Osteoblast (primary cell): ENCODE measurements around the gene NRF1. TPM values are rescaled to one million over a fixed set of nuclear protein-coding genes. Genes with fewer than 3 reads are reported as not detected.

Experiments
- DNase-seq: peaks from one replicate; pipeline ENCODE4 v3.0.0; 2011; ENCODE audit warnings: low spot score, mixed read lengths; ENCODE audit not compliant: insufficient read length; ENCODE audit errors: missing footprints
- H2AFZ ChIP-seq: 2 replicates; pipeline ENCODE4 v1.6.0; 2011; ENCODE audit warnings: mild to moderate bottlenecking, low read length
- H3K27ac ChIP-seq: 2 replicates; pipeline ENCODE4 v1.5.1; 2011; ENCODE audit warnings: mild to moderate bottlenecking, low read depth, low read length, moderate library complexity
- H3K27me3 ChIP-seq: 2 replicates; pipeline ENCODE4 v1.6.0; 2012; ENCODE audit warnings: mild to moderate bottlenecking, control low read depth, inconsistent platforms, low read length, moderate library complexity; ENCODE audit not compliant: insufficient read depth
- H3K36me3 ChIP-seq: 2 replicates; pipeline ENCODE4 v1.5.1; 2011; ENCODE audit warnings: mild to moderate bottlenecking, low read length, control low read depth, moderate library complexity; ENCODE audit not compliant: insufficient read depth
- H3K4me1 ChIP-seq: 2 replicates; pipeline ENCODE4 v1.5.1; 2011; ENCODE audit warnings: mild to moderate bottlenecking, low read length, control low read depth, moderate library complexity; ENCODE audit not compliant: insufficient read depth
- H3K4me2 ChIP-seq: 2 replicates; pipeline ENCODE4 v1.6.0; 2011; ENCODE audit warnings: mild to moderate bottlenecking, low read length; ENCODE audit not compliant: insufficient read depth
- H3K4me3 ChIP-seq: fragments of 200-600 bp; sonication (generic); 3 replicates; pipeline ENCODE4 v1.5.1; 2012; ENCODE audit warnings: mild to moderate bottlenecking, low read length, inconsistent platforms; ENCODE audit not compliant: insufficient read depth
- H3K79me2 ChIP-seq: 2 replicates; pipeline ENCODE4 v1.6.0; 2012; ENCODE audit warnings: mild to moderate bottlenecking, low read length, control low read depth, inconsistent platforms; ENCODE audit not compliant: insufficient read depth
- H3K9me3 ChIP-seq: 2 replicates; pipeline ENCODE4 v1.5.1; 2011; ENCODE audit warnings: low read depth, low read length, control low read depth
- H4K20me1 ChIP-seq: 2 replicates; pipeline ENCODE4 v1.6.0; 2012; ENCODE audit warnings: mild to moderate bottlenecking, low read length, control low read depth; ENCODE audit not compliant: insufficient read depth
- total RNA-seq: library from RNA; depleted of rRNA; stranded (reverse); fragments of >200 nt; gene quantifications from 2 replicates; pipeline ENCODE4 v1.2.3, GENCODE V29; 2012
- TF ChIP-seq, protein P1 (sequence below): IDR thresholded peaks from 2 replicates; pipeline ENCODE4 v1.5.1; 2011; ENCODE audit warnings: mild to moderate bottlenecking, low read depth, low read length, moderate library complexity; ENCODE audit errors: extremely low read depth

Gene NRF1
- total RNA-seq, 1 donor = 14.8 TPM

DNA sequence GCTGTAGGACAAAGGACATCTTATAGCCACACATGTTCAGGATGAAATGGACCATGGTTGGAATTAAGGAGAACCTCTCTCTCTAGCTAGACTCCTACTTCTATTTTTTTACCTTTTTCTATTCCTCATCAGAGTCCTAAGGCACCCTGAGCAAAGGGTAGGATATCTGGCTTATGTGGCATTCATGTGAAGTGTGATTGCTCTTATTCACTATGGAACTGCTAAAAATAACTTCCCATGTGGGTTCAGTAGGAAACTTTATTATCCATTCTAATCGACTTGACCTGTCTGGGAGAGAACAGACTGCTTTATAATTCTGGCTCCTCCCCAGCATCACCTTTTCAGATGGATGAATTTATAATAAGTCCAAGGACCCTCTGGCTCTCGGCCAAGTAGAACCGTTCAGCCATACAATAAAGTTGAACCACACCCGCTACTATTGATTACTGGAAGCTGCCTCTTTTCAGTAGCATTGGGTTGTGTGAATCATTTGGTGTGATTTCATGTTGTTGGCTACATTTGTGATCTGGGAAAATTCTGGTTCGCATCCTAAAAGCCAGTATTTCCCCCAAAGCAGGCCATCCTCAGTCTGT, 117.5 kb downstream of the NRF1 start:
- no peak overlapping the region for H3K4me3 ChIP-seq
- no peak overlapping the region for H3K4me2 ChIP-seq
- H3K79me2 ChIP-seq = no peaks in the 10 kb centered on the region
- H4K20me1 ChIP-seq = no peaks in the 10 kb centered on the region
- no peak overlapping the region for H2AFZ ChIP-seq
- TF ChIP-seq, protein P1, sequence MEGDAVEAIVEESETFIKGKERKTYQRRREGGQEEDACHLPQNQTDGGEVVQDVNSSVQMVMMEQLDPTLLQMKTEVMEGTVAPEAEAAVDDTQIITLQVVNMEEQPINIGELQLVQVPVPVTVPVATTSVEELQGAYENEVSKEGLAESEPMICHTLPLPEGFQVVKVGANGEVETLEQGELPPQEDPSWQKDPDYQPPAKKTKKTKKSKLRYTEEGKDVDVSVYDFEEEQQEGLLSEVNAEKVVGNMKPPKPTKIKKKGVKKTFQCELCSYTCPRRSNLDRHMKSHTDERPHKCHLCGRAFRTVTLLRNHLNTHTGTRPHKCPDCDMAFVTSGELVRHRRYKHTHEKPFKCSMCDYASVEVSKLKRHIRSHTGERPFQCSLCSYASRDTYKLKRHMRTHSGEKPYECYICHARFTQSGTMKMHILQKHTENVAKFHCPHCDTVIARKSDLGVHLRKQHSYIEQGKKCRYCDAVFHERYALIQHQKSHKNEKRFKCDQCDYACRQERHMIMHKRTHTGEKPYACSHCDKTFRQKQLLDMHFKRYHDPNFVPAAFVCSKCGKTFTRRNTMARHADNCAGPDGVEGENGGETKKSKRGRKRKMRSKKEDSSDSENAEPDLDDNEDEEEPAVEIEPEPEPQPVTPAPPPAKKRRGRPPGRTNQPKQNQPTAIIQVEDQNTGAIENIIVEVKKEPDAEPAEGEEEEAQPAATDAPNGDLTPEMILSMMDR = no peak
- H3K27me3 ChIP-seq = no peaks in the 10 kb centered on the region
- peaks cover 32% of the 10 kb centered on the region for H3K36me3 ChIP-seq
- no peaks in the 10 kb centered on the region for H3K9me3 ChIP-seq
- H3K4me1 ChIP-seq = no peaks in the 10 kb centered on the region
- no peak for DNase-seq
- no peak overlapping the region for H3K27ac ChIP-seq

DNA sequence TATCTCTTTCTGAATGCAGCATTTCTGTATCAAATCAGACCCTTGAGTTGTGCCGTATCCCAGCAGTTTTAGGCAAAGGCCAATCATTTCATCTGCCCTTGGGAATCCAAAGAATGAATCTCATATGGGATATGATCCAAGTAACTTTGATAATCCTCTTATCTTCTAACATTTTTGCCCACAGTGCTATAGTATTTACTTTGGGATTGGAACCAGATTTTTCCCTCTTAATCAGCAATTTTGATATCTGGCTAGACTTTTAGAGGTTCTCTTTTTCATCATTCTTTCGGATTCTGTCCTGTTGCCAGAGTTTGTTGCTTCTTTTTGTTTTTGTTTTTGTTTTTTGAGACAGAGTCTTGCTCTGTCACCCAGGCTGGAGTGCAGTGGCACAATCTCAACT, 118.0 kb downstream of the NRF1 start:
- TF ChIP-seq, protein P1 = no peak
- no peak overlapping the region for H2AFZ ChIP-seq
- H3K9me3 ChIP-seq = no peaks in the 10 kb centered on the region
- DNase-seq = no peak
- no peak overlapping the region for H3K4me3 ChIP-seq
- H4K20me1 ChIP-seq = no peaks in the 10 kb centered on the region
- no peak overlapping the region for H3K4me2 ChIP-seq
- H3K4me1 ChIP-seq = no peaks in the 10 kb centered on the region
- no peak overlapping the region for H3K27ac ChIP-seq
- no peaks in the 10 kb centered on the region for H3K79me2 ChIP-seq
- H3K36me3 ChIP-seq = peaks cover 26% of the 10 kb centered on the region
- H3K27me3 ChIP-seq = no peaks in the 10 kb centered on the region

DNA sequence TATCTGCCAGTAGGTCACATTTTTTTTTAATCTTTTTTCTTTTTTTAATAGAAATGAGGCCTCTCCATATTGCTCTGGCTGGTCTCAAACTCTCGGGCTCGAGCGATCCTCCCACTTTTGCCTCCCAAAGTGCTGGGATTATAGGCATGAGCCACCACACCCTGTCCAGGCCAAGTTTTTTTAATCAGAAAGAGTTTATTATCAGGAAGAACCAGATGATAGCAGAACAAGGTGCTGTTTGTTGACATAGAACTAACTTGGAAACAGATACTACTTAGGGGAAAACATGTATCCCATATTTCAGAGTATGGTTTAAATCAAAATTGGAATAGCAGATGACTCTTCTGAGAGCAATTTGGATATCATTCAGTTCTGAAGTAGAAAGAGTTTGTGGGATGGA, 118.6 kb downstream of the NRF1 start:
- Histone ChIP-seq H3K4me3 (no peak overlapping the region), H3K4me2 (no peak overlapping the region), H3K36me3 (peaks cover 22% of the 10 kb centered on the region), H3K79me2 (no peaks in the 10 kb centered on the region), H3K27me3 (no peaks in the 10 kb centered on the region), H4K20me1 (no peaks in the 10 kb centered on the region), H2AFZ (no peak overlapping the region), H3K9me3 (no peaks in the 10 kb centered on the region), H3K4me1 (no peaks in the 10 kb centered on the region), H3K27ac (no peak overlapping the region)
- no peak for DNase-seq
- TF ChIP-seq, protein P1 = no peak

DNA sequence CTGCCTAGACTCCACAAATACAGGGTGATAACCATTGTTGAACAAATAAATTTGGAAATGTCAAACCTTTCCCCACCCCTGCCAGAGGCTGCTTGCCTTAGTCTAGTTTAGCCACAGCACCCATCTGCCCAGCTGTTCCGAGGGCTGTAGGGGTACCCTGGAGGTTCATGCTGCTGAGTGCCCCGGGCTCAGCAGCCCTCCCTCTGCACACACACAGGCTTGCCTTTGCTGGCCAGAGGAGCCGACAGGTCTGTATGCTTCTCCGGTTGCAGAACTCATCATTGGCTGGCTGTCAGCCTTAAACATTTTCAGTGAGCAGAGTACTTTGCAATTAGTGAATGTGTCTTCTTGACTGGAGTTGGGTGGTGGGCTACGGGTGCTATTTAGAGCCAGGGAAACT, 122.9 kb downstream of the NRF1 start:
- Histone ChIP-seq H3K4me1 (peaks cover 3% of the 10 kb centered on the region), H3K9me3 (no peaks in the 10 kb centered on the region), H2AFZ (no peak overlapping the region), H3K4me2 (no peak overlapping the region), H3K27me3 (no peaks in the 10 kb centered on the region), H3K4me3 (no peak overlapping the region), H4K20me1 (no peaks in the 10 kb centered on the region), H3K27ac (no peak overlapping the region), H3K79me2 (no peaks in the 10 kb centered on the region), H3K36me3 (peaks cover 15% of the 10 kb centered on the region)
- TF ChIP-seq, protein P1 = no peak
- no peak for DNase-seq
